Heart left ventricle (tissue), 16 donors: Measurements from ENCODE around the gene CDCP1. TPM values are rescaled to one million over a fixed set of nuclear protein-coding genes. Genes with fewer than 3 reads are reported as not detected.

Experiments used
- ATAC-seq, 4 donors: fragments of 200-7000 bp; cut with Tn5 transposase; one replicate each; pipeline ENCODE4 v1.9.1; 2020 to 2022; ENCODE audit warnings: moderate library complexity in 4 of 4, mild to moderate bottlenecking in 3 of 4, moderate number of reproducible peaks in 1 of 4
- DNase-seq, 5 donors: peaks; one replicate each; pipeline ENCODE4 v3.0.0-alpha.2; 2020
- H3K27ac ChIP-seq, 12 donors: fragments of 200-600 bp; sonication (generic) in 4 of 12; one replicate each; pipeline versions ENCODE4 v1.5.0 to v1.8.0; 2016 to 2022; ENCODE audit warnings: mild to moderate bottlenecking in 2 of 12
- H3K27me3 ChIP-seq, 9 donors: fragments of 200-600 bp; sonication (generic) in 2 of 9; one replicate each; pipeline versions ENCODE4 v1.5.1 to v1.8.0; 2016 to 2022; ENCODE audit warnings: mild to moderate bottlenecking in 3 of 9
- H3K36me3 ChIP-seq, 9 donors: fragments of 200-600 bp; sonication (generic) in 2 of 9; one replicate each; pipeline versions ENCODE4 v1.5.0 to v1.8.0; 2018 to 2022; ENCODE audit warnings: mild to moderate bottlenecking in 2 of 9
- H3K4me1 ChIP-seq, 12 donors: fragments of 200-600 bp; sonication (generic) in 4 of 12; one replicate each; pipeline versions ENCODE4 v1.5.0 to v1.8.0; 2016 to 2022; ENCODE audit warnings: mild to moderate bottlenecking in 3 of 12
- H3K4me3 ChIP-seq, 12 donors: fragments of 200-600 bp; sonication (generic) in 4 of 12; one replicate each; pipeline versions ENCODE4 v1.5.0 to v1.8.0; 2017 to 2022; ENCODE audit warnings: mild to moderate bottlenecking in 9 of 12, moderate library complexity in 4 of 12
- H3K9me3 ChIP-seq, 12 donors: fragments of 200-600 bp; sonication (generic) in 4 of 12; one replicate each; pipeline versions ENCODE4 v1.5.0 to v1.8.0; 2016 to 2022; ENCODE audit warnings: mild to moderate bottlenecking in 1 of 12
- CTCF ChIP-seq, 12 donors: fragments of 200-600 bp; sonication (generic) in 4 of 12; IDR thresholded peaks; one replicate each; pipeline versions ENCODE4 v1.5.0 to v1.8.0; 2018 to 2022; ENCODE audit warnings: antibody characterized with exemption in 12 of 12, mild to moderate bottlenecking in 5 of 12
- POLR2A ChIP-seq, 2 donors: fragments of 450-650 bp; IDR thresholded peaks; one replicate each; pipeline ENCODE4 v1.6.1; 2017; ENCODE audit warnings: antibody characterized with exemption in 2 of 2, mild to moderate bottlenecking in 2 of 2, moderate library complexity in 2 of 2
- WGBS, 4 donors: extraction: QIAGEN DNeasy Blood & Tissue Kit in 2 of 4; methylation state at CpG; one replicate each; pipeline versions ENCODE4 v1.1.5 to v1.1.7; 2013 to 2018; 5-methylcytosine and 5-hydroxymethylcytosine counted together
- intact Hi-C, 10 donors: fragments of 100-400 bp; cut with DNase I; formaldehyde crosslinking; loops; one replicate each; pipeline versions ENCODE4 v1.11.1 to v1.14.2; 2022
- polyA plus RNA-seq, 2 donors: library from polyadenylated mRNA; stranded (reverse); fragments of 200-250 nt; gene quantifications; one replicate each; pipeline ENCODE4 v1.2.3, GENCODE V29; 2013
- total RNA-seq, 9 donors: library from RNA; depleted of rRNA in 2 of 9; stranded (reverse); fragments of >200 nt in 2 of 9; fragmentation: NEBNext Ultra II Directional in 3 of 9; extraction: Animal tissue kit (Norgen Biotek cat#: 25700) in 3 of 9; gene quantifications; one replicate each; pipeline versions ENCODE4 v1.1.0 to v1.2.4, GENCODE V29; 2016 to 2023
- donor health status: ischemic (EF 13 %, LVEDD 7.1; RV severe dilation, severe dysfunction).
- donor health status: healthy with polysubstance abuse.
- donor health status: DM: no; HTN: yes; CAD: no.
- donor health status: DM: no; HTN: no; CAD: no.
- donor health status: ischemic (EF 25% LVEDD 6.9; RV normal size, moderate dysfunction).
- donor health status: ischemic (EF 25% LVEDD 5.7; RV mildly dilated, moderate dysfunction).
- donor health status: healthy.
- donor health status: DM: yes; HTN: yes; CAD: no.
- donor health status: ischemic (EF 35%, LVEDD 5.7; RV mildly dilated, moderate dysfunction).
- donor health status: nonischemic (EF 11% LVEDD 7.7; RV severe dilation, severe dysfunction).
- donor health status: DM: yes; HTN: yes; CAD: no.
- donor health status: PGD.
- donor health status: ischemic (EF 29% LVEDD 5.4; RV normal size, mild dysfunction).
- donor health status: nonischemic (EF 23%, LVEDD 6.1; RV moderate dilation, normal function).

The CDCP1 gene
- total and polyA plus RNA-seq, 11 donors, result 0.11 to 5.8 (median 0.38) TPM

DNA sequence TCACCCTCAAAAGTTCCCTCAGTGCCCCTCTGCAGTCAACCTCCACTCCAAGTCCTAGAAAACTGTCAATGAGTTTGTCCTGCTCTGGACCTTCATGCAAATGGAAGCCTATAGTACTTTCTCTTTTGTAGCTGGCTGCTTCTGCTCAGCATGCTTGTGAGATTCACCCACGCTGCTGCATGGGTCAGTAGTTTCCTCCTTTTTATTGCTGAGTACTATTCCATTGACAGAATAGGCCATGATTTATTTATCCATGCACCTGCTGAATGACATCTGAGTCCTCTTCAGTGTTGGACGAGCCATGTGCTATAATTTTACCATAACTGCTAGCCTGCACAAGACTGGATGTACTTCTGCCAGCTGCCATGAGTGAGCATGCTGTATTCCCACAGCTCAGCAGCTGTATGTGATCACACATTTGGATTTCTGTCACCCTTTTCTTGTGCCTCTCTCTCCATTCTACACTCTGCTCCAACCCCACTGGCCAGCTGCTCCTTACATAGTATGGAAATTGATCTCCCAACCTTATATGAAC is 26.3 kb downstream of the CDCP1 start:
- H3K27me3 ChIP-seq, result peaks cover 0 to 6% (median 0%) of the 10 kb centered on the region in 9 donors
- H3K27ac ChIP-seq, result no peak overlapping the region
- TF ChIP-seq POLR2A (IDR thresholded peaks at IDR 0.05) (no peak), CTCF (IDR thresholded peaks at IDR 0.05) (no peak)
- H3K36me3 ChIP-seq, result no peaks in the 10 kb centered on the region
- intact Hi-C loops, result no loop called here
- no peaks in the 10 kb centered on the region for H3K9me3 ChIP-seq
- no peak overlapping the region for H3K4me3 ChIP-seq
- peaks cover 0 to 24% (median 0%) of the 10 kb centered on the region in 12 donors for H3K4me1 ChIP-seq
- 54 to 57% (median 55%) methylated on average over 2 of the region's 2 CpGs for WGBS, 4 donors
- DNase-seq (no peak), ATAC-seq (no peak)

DNA sequence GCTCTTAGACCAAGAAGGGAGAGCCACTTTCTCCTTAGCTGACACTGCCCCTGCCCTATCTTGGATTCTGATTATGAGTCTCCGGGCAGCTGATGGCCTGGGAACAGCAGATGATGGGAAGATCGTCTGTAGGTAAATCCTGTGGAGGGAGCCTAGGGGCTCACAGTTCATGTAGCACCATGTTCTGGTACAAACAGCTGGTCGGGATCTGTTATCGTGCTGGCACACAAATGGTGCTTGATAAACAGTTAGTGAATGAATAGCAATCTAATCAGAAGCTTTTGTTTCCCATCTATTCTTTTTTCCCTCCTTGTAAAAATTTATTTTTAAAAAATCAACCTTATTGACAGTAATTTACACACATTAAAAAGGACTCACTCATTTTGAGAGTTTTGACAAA is 26.8 kb downstream of the CDCP1 start:
- intact Hi-C loops, result no loop called here
- ATAC-seq (no peak), DNase-seq (no peak)
- 28 to 42% (median 37%) methylated on average over 4 of the region's 4 CpGs for WGBS, 4 donors
- TF ChIP-seq CTCF (IDR thresholded peaks at IDR 0.05), result no peak
- TF ChIP-seq POLR2A (IDR thresholded peaks at IDR 0.05), result no peak
- Histone ChIP-seq H3K27me3 (peaks cover 0 to 6% (median 0%) of the 10 kb centered on the region in 9 donors), H3K9me3 (no peaks in the 10 kb centered on the region), H3K4me1 (peaks cover 0 to 20% (median 0%) of the 10 kb centered on the region in 12 donors), H3K4me3 (no peak overlapping the region), H3K36me3 (no peaks in the 10 kb centered on the region), H3K27ac (no peak overlapping the region)

DNA sequence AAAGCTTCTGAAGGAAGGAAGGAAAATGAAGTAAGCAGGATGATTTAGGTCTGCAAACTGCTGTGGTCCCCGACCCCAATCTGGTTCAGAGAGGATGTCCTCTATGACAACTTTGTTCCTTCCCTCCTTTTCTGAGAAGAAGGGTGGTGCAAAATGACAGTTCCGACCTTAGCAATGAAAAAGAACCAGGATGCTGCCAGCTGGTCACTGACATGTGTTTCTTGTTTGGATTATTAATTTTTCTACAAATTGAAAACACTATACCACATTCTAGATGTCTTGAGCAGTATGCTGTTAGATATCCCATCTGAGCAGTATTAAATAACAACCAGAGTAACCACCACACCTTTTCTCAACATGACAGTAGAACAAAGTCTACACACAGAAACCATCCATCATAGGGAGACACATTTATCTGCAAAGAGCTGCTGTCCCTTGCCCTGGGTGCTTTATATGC is 27.5 kb downstream of the CDCP1 start:
- no peak for ATAC-seq
- no peaks in the 10 kb centered on the region for H3K36me3 ChIP-seq
- no peak overlapping the region for H3K27ac ChIP-seq
- H3K9me3 ChIP-seq, result no peaks in the 10 kb centered on the region
- H3K27me3 ChIP-seq, result peaks cover 0 to 6% (median 0%) of the 10 kb centered on the region in 9 donors
- TF ChIP-seq CTCF (IDR thresholded peaks at IDR 0.05), result no peak
- no peak for TF ChIP-seq POLR2A (IDR thresholded peaks at IDR 0.05)
- 46 to 62% (median 53%) methylated on average over 2 of the region's 2 CpGs for WGBS, 4 donors
- DNase-seq, result no peak
- H3K4me3 ChIP-seq, result no peak overlapping the region
- H3K4me1 ChIP-seq, result peaks cover 0 to 18% (median 0%) of the 10 kb centered on the region in 12 donors
- intact Hi-C loops, result no loop called here

DNA sequence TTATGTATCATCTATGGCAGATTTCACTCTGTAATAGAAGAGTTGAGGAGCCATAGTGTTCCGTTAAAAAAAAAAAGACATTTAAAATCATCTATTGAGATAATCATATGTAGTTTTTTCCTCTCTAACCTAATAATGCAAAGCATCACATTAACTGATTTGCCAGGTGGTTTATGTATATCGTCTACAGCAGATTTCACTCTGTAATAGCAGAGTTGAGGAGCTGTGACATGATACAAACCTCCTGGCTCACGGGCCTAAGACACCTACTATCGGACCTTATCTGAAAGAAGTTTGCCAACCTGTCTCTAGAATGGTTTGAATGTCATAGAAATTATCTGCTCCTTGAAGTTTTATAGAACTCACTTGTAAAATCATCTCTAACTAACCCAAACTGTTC is 29.8 kb downstream of the CDCP1 start:
- 37 to 48% (median 43%) methylated on average over 4 of the region's 4 CpGs for WGBS, 4 donors
- intact Hi-C loops, result no loop called here

More for the DNA sequence above, 29.8 kb downstream of the CDCP1 start:
- ATAC-seq (no peak), DNase-seq (no peak)
- H3K36me3 ChIP-seq, result no peaks in the 10 kb centered on the region
- no peaks in the 10 kb centered on the region for H3K9me3 ChIP-seq
- no peak overlapping the region for H3K4me3 ChIP-seq
- no peak for TF ChIP-seq CTCF (IDR thresholded peaks at IDR 0.05)
- TF ChIP-seq POLR2A (IDR thresholded peaks at IDR 0.05), result no peak
- peaks cover 0 to 17% (median 6%) of the 10 kb centered on the region in 12 donors for H3K4me1 ChIP-seq
- no peak overlapping the region for H3K27ac ChIP-seq
- peaks cover 0 to 6% (median 0%) of the 10 kb centered on the region in 9 donors for H3K27me3 ChIP-seq
